Prostate gland (tissue), 2 donors: ENCODE data around the gene SAP30. TPM values are rescaled to one million over a fixed set of nuclear protein-coding genes. Genes with fewer than 3 reads are reported as not detected.

Source experiments
- DNase-seq: peaks from one replicate; pipeline ENCODE4 v3.0.0-alpha.2; 2019; ENCODE audit warnings: low spot score
- H3K27ac ChIP-seq, 2 donors: fragments of 200-600 bp; sonication (generic); 2 replicates each; pipeline ENCODE4 v1.5.1; 2017 to 2019
- H3K27me3 ChIP-seq: fragments of 200-600 bp; sonication (generic); replicated peaks from 2 replicates; pipeline ENCODE4 v1.5.1; 2019; ENCODE audit not compliant: insufficient read depth
- H3K36me3 ChIP-seq, 2 donors: fragments of 200-600 bp; sonication (generic); 1 replicate in 1 of 2; 2 replicates in 1 of 2; pipeline versions ENCODE4 v1.5.1 to v1.8.1; 2017 to 2019
- H3K4me1 ChIP-seq: fragments of 200-600 bp; sonication (generic); replicated peaks from 2 replicates; pipeline ENCODE4 v1.5.1; 2019
- H3K4me3 ChIP-seq, 2 donors: fragments of 200-600 bp; sonication (generic); 2 replicates each; pipeline ENCODE4 v1.5.1; 2017 to 2019
- H3K9me3 ChIP-seq: fragments of 200-600 bp; sonication (generic); 2 replicates; pipeline ENCODE4 v1.5.1; 2017
- CTCF ChIP-seq, 4 experiments: fragments of 200-600 bp in 2 of 4; fragments of 450-650 bp in 2 of 4; sonication (generic) in 2 of 4; IDR thresholded peaks; 1 replicate in 3 of 4; 2 replicates in 1 of 4; pipeline ENCODE4 v1.5.1; 2016 to 2019; ENCODE audit warnings: antibody characterized with exemption in 4 of 4, mild to moderate bottlenecking in 2 of 4, moderate library complexity in 2 of 4
- POLR2A ChIP-seq: fragments of 450-650 bp; IDR thresholded peaks from one replicate; pipeline ENCODE4 v1.6.1; 2016; ENCODE audit warnings: antibody characterized with exemption, mild to moderate bottlenecking
- POLR2AphosphoS5 ChIP-seq: sonication (generic); formaldehyde crosslinking; IDR thresholded peaks from one replicate; pipeline ENCODE4 v1.6.1; 2017; ENCODE audit warnings: antibody characterized with exemption
- WGBS: methylation state at CpG from one replicate; pipeline ENCODE4 v1.1.5; 2018; 5-methylcytosine and 5-hydroxymethylcytosine counted together
- intact Hi-C: fragments of 100-400 bp; cut with DNase I; formaldehyde crosslinking; loops from one replicate; pipeline ENCODE4 v1.14.2; 2022
- total RNA-seq, 2 donors: library from RNA; depleted of rRNA; stranded (reverse); fragments of >200 nt; gene quantifications; one replicate each; pipeline ENCODE4 v1.1.0, GENCODE V29; 2016

SAP30 gene
- total RNA-seq, 2 donors from 2014 or later, result 34.9 to 39.0 TPM

- 16% methylated on average over 4 of the region's 4 CpGs for WGBS
- no peaks in the 10 kb centered on the region for H3K27me3 ChIP-seq
- H3K4me3 ChIP-seq, result no peak overlapping the region
- no peak overlapping the region for H3K27ac ChIP-seq
- H3K9me3 ChIP-seq, result no peaks in the 10 kb centered on the region
- DNase-seq, result no peak
- TF ChIP-seq POLR2A, result no peak
- peak in 3 of 4 experiments; percentile 49 to 58 (median 51) for TF ChIP-seq CTCF (IDR thresholded peaks at IDR 0.05)
- no peaks in the 10 kb centered on the region for H3K36me3 ChIP-seq
- no peaks in the 10 kb centered on the region for H3K4me1 ChIP-seq
- intact Hi-C loops, result loop anchor here (5.0 kb wide), 1 partner anchor 72 kb away; no protein-coding TSS in a partner anchor
Observed at GRCh38 chr4:173420324-173420752, 49.6 kb downstream of the SAP30 start.

- TF ChIP-seq CTCF (IDR thresholded peaks at IDR 0.05), result no peak
- TF ChIP-seq POLR2A, result no peak
- TF ChIP-seq POLR2AphosphoS5, result no peak
- Histone ChIP-seq H3K36me3 (no peaks in the 10 kb centered on the region), H3K9me3 (no peaks in the 10 kb centered on the region), H3K4me1 (no peaks in the 10 kb centered on the region), H3K4me3 (no peak overlapping the region), H3K27me3 (no peaks in the 10 kb centered on the region), H3K27ac (no peak overlapping the region)
- 55% methylated on average over 2 of the region's 2 CpGs for WGBS
- no peak for DNase-seq
- intact Hi-C loops, result loop anchor here (5.0 kb wide), 1 partner anchor 72 kb away; no protein-coding TSS in a partner anchor
Observed at GRCh38 chr4:173420801-173421200, 50.0 kb downstream of the SAP30 start.

GRCh38 chr4:173424899-173425805, 54.4 kb downstream of the SAP30 start:
- TF ChIP-seq CTCF (IDR thresholded peaks at IDR 0.05) (no peak), POLR2A (no peak), POLR2AphosphoS5 (no peak)
- intact Hi-C loops, result loop anchor here (5.0 kb wide), 1 partner anchor 67 kb away; no protein-coding TSS in a partner anchor
- WGBS, result 58% methylated on average over 2 of the region's 2 CpGs
- Histone ChIP-seq H3K4me1 (no peaks in the 10 kb centered on the region), H3K27me3 (no peaks in the 10 kb centered on the region), H3K4me3 (no peak overlapping the region), H3K9me3 (no peaks in the 10 kb centered on the region), H3K27ac (no peak overlapping the region), H3K36me3 (no peaks in the 10 kb centered on the region)
- no peak for DNase-seq

- H3K4me1 ChIP-seq, result no peaks in the 10 kb centered on the region
- 90% methylated on average over 2 of the region's 2 CpGs for WGBS
- no peaks in the 10 kb centered on the region for H3K27me3 ChIP-seq
- no peak overlapping the region for H3K27ac ChIP-seq
- intact Hi-C loops, result no loop called here
- TF ChIP-seq POLR2A, result no peak
- no peak for TF ChIP-seq POLR2AphosphoS5
- TF ChIP-seq CTCF (IDR thresholded peaks at IDR 0.05), result no peak
- no peak for DNase-seq
- H3K4me3 ChIP-seq, result no peak overlapping the region
- no peaks in the 10 kb centered on the region for H3K36me3 ChIP-seq
- H3K9me3 ChIP-seq, result no peaks in the 10 kb centered on the region
Observed at GRCh38 chr4:173426064-173426463, 55.3 kb downstream of the SAP30 start.

Other genes with a start within 250 kb of the SAP30 start
- gene GALNT7, start 202.1 kb upstream of the SAP30 start, total RNA-seq, result 100 to 1,000 TPM in 1 of 2 donors, 10 to 100 TPM in 1; 45.5 to 109 TPM
- 10 to 100 TPM; 32.2 to 38.0 TPM for gene HMGB2, start 36.6 kb upstream of the SAP30 start, total RNA-seq
- 10 to 100 TPM in 1 of 2 donors, under 1 TPM in 1; 0.14 to 15.1 TPM for gene SCRG1, start 28.2 kb downstream of the SAP30 start, total RNA-seq
- 1 to 10 TPM in 1 of 2 donors, not detected in 1; 7.5 TPM for gene HAND2, start 159.3 kb downstream of the SAP30 start, total RNA-seq